ENCODE data around the gene LRRC72. TPM values are rescaled to one million over a fixed set of nuclear protein-coding genes. Genes with fewer than 3 reads are reported as not detected.
A peak's percentile ranks its signal among the peaks of the same experiment; 100 is the strongest.

The LRRC72 gene
- total RNA-seq, 2 donors from 2014 or later = not detected

DNA sequence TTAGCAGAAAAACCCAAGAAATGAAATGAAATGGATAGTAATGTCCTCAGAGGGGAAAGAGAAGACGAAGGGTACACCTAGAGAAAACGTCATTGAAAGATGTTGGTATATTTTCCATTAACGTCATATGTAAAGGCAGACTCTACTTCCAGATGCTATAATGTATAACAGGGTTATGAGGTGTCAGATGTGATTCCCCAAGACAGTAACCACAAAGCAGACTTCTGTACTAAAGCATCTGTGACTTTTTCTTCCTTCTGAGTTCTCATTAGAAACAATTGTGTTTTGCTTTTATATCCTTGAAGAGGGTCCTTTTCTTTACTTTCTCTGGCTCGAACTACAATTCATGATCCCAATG, 37.4 kb downstream of the LRRC72 start:
- Mint-ChIP-seq H3K27ac (no peak overlapping the region), H3K4me3 (no peak overlapping the region), H3K4me1 (peaks cover 3% of the 10 kb centered on the region), H3K27me3 (ENCODE audit: insufficient read depth) (no peaks in the 10 kb centered on the region), H3K36me3 (ENCODE audit: low read depth) (no peaks in the 10 kb centered on the region), H3K9me3 (no peaks in the 10 kb centered on the region)
- Histone ChIP-seq H3K4me1 (ENCODE audit: control insufficient read depth, insufficient read depth, low read length) (no peaks in the 10 kb centered on the region), H3K27ac (ENCODE audit: low read depth, low read length) (no peak overlapping the region), H3K9ac (ENCODE audit: extremely low read depth, low read length, poor library complexity, severe bottlenecking) (no peak overlapping the region), H3K27me3 (ENCODE audit: control insufficient read depth, insufficient read depth, low read length, poor library complexity, severe bottlenecking) (no peaks in the 10 kb centered on the region), H3K4me3 (ENCODE audit: low read length) (no peak overlapping the region), H3K9me3 (ENCODE audit: control insufficient read depth, low read length) (no peaks in the 10 kb centered on the region), H3K36me3 (ENCODE audit: control insufficient read depth, insufficient read depth, low read length) (no peaks in the 10 kb centered on the region)
- no peak for DNase-seq
- 93 to 95% methylated on average over 2 to 3 of the region's 4 CpGs for WGBS, 2 experiments (ENCODE audit: insufficient coverage in 1 of 2, insufficient read length in 1 of 2)
- TF ChIP-seq, protein P1, sequence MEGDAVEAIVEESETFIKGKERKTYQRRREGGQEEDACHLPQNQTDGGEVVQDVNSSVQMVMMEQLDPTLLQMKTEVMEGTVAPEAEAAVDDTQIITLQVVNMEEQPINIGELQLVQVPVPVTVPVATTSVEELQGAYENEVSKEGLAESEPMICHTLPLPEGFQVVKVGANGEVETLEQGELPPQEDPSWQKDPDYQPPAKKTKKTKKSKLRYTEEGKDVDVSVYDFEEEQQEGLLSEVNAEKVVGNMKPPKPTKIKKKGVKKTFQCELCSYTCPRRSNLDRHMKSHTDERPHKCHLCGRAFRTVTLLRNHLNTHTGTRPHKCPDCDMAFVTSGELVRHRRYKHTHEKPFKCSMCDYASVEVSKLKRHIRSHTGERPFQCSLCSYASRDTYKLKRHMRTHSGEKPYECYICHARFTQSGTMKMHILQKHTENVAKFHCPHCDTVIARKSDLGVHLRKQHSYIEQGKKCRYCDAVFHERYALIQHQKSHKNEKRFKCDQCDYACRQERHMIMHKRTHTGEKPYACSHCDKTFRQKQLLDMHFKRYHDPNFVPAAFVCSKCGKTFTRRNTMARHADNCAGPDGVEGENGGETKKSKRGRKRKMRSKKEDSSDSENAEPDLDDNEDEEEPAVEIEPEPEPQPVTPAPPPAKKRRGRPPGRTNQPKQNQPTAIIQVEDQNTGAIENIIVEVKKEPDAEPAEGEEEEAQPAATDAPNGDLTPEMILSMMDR (conservative IDR thresholded peaks at IDR 0.05) = no peak

DNA sequence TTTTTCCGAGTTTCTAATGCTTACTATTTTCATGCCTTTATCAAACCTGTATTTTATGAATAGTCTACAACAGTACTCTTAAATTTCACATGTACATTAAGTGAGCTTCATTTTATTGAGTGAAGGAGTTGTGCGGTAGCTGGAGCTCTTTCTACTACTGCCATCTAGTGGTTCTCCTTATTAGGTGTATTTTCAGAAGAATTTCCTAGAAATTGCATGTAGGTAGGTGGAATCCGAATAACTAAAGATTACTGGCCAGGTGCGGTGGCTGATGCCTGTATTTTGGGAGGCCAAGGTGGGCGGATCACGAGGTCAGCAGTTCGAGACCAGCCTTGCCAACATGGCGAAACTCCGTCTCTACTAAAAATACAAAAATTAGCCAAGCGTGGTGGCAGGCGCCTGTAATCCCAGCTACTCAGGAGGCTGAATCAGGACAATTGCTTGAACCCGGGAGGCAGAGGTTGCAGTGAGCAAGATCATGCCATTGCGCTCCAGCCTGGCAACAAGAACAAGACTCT, 38.3 kb downstream of the LRRC72 start:
- H3K27ac Mint-ChIP-seq = no peak overlapping the region
- Histone ChIP-seq H3K4me3 (ENCODE audit: low read length) (no peak overlapping the region), H3K27ac (ENCODE audit: low read depth, low read length) (no peak overlapping the region), H3K9ac (ENCODE audit: extremely low read depth, low read length, poor library complexity, severe bottlenecking) (no peak overlapping the region), H3K4me1 (ENCODE audit: control insufficient read depth, insufficient read depth, low read length) (no peaks in the 10 kb centered on the region), H3K9me3 (ENCODE audit: control insufficient read depth, low read length) (no peaks in the 10 kb centered on the region), H3K27me3 (ENCODE audit: control insufficient read depth, insufficient read depth, low read length, poor library complexity, severe bottlenecking) (no peaks in the 10 kb centered on the region), H3K36me3 (ENCODE audit: control insufficient read depth, insufficient read depth, low read length) (no peaks in the 10 kb centered on the region)
- no peak for DNase-seq
- H3K4me3 Mint-ChIP-seq = no peak overlapping the region
- H3K36me3 Mint-ChIP-seq (ENCODE audit: low read depth) = no peaks in the 10 kb centered on the region
- peaks cover 3% of the 10 kb centered on the region for H3K4me1 Mint-ChIP-seq
- H3K9me3 Mint-ChIP-seq = no peaks in the 10 kb centered on the region
- TF ChIP-seq, protein P1 (conservative IDR thresholded peaks at IDR 0.05) = peak; percentile 88
- WGBS, 2 experiments (ENCODE audit: insufficient coverage in 1 of 2, insufficient read length in 1 of 2) = 43% methylated on average over 6 to 13 of the region's 13 CpGs
- no peaks in the 10 kb centered on the region for H3K27me3 Mint-ChIP-seq (ENCODE audit: insufficient read depth)

DNA sequence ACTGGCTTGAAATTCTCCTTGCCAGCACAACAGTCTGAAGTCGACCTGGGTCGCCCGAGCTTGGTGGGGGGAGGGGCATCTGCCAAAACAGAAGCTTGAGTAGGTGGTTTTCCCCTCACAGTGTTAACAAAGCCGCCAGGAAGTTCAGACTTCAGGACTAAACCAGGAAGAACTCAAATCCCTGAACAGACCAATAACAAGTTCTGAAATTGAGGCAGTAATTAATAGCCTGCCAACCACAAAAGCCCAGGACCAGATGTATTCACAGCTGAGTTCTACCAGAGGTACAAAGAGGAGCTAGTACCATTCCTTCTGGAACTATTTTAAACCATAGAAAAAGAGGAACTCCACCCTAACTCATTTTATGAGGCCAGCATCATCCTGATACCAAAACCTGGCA, 45.3 kb downstream of the LRRC72 start:
- Mint-ChIP-seq H3K4me3 (no peak overlapping the region), H3K27me3 (ENCODE audit: insufficient read depth) (no peaks in the 10 kb centered on the region)
- 80% methylated on average over 4 of the region's 4 CpGs; no CpG with 5 or more reads in 1 of the 2 experiments for WGBS, 2 experiments (ENCODE audit: insufficient coverage in 1 of 2, insufficient read length in 1 of 2)

More for the DNA sequence above, 45.3 kb downstream of the LRRC72 start:
- TF ChIP-seq, protein P1 (conservative IDR thresholded peaks at IDR 0.05) = no peak
- Mint-ChIP-seq H3K27ac (no peak overlapping the region), H3K36me3 (ENCODE audit: low read depth) (no peaks in the 10 kb centered on the region), H3K9me3 (peaks cover 9% of the 10 kb centered on the region), H3K4me1 (peaks cover 5% of the 10 kb centered on the region)
- H3K9ac ChIP-seq (ENCODE audit: extremely low read depth, low read length, poor library complexity, severe bottlenecking) = no peak overlapping the region
- H3K27ac ChIP-seq (ENCODE audit: low read depth, low read length) = no peak overlapping the region
- no peaks in the 10 kb centered on the region for H3K9me3 ChIP-seq (ENCODE audit: control insufficient read depth, low read length)
- H3K4me1 ChIP-seq (ENCODE audit: control insufficient read depth, insufficient read depth, low read length) = no peaks in the 10 kb centered on the region
- H3K27me3 ChIP-seq (ENCODE audit: control insufficient read depth, insufficient read depth, low read length, poor library complexity, severe bottlenecking) = no peaks in the 10 kb centered on the region
- no peak for DNase-seq
- H3K4me3 ChIP-seq (ENCODE audit: low read length) = no peak overlapping the region
- H3K36me3 ChIP-seq (ENCODE audit: control insufficient read depth, insufficient read depth, low read length) = no peaks in the 10 kb centered on the region
